ENCODE data around the gene AP2A1. TPM values are rescaled to one million over a fixed set of nuclear protein-coding genes. Genes with fewer than 3 reads are reported as not detected.

AP2A1 gene
- total and polyA plus RNA-seq, 2 experiments from 2014 or later: 64.9 to 124 TPM

DNA sequence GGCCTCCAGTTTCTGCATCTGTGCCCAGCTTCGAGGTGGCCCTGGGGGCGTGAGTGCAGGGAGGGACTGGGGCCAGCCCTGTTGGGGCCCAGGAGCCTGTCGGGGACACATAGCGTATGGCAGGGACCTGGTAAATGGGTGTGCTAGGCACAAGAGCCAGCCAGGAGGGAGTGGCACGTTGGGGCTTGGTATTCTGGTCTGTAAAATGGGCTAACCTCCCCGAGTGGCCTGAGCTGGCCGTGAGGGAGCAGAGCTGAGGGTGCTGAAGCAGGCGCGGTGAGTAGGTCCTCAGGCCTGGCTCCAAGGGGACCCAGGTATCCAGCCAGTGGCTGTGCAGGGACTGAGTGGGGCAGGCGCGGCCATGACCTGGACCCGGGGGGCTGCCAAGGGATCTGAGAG lies 88.5 kb downstream of the AP2A1 start:
- Histone ChIP-seq H3K9me2 (ENCODE audit: insufficient read depth) (no peaks in the 10 kb centered on the region), H3K27me3 (replicated peaks; ENCODE audit: insufficient read depth) (no peaks in the 10 kb centered on the region), H3K4me1 (ENCODE audit: insufficient read depth) (peaks cover 10% of the 10 kb centered on the region), H3K79me2 (ENCODE audit: insufficient read depth) (peaks cover 38% of the 10 kb centered on the region), H3F3A (ENCODE audit: insufficient read depth) (peaks cover 23% of the 10 kb centered on the region; the same call in 1 of the 2 replicates), H3K9ac (no peak overlapping the region), H3K27ac (no peak overlapping the region), H3K4me2 (ENCODE audit: unreplicated experiment) (no peak overlapping the region), H2AFZ (no peak overlapping the region), H3K36me3 (ENCODE audit: low read depth) (no peaks in the 10 kb centered on the region), H3K4me3 (no peak overlapping the region), H3K9me3 (ENCODE audit: low read depth) (no peaks in the 10 kb centered on the region), H4K20me1 (ENCODE audit: insufficient read depth) (no peaks in the 10 kb centered on the region; the same call in 1 of the 2 replicates)
- no peak for DNase-seq
- 93 to 95% methylated on average over 12 of the region's 12 CpGs for WGBS, 2 experiments (ENCODE audit: low coverage in 1 of 2, low lambda C conversion rate in 2 of 2, missing lambda C conversion rate in 2 of 2)
- TF ChIP-seq EZH2 (IDR thresholded peaks at IDR 0.05; ENCODE audit: insufficient read depth, poor library complexity, severe bottlenecking) (no peak), EZH2phosphoT487 (IDR thresholded peaks at IDR 0.05; ENCODE audit: insufficient read depth, low read depth) (no peak)
- in situ Hi-C loops (cut with MboI): no loop called here

DNA sequence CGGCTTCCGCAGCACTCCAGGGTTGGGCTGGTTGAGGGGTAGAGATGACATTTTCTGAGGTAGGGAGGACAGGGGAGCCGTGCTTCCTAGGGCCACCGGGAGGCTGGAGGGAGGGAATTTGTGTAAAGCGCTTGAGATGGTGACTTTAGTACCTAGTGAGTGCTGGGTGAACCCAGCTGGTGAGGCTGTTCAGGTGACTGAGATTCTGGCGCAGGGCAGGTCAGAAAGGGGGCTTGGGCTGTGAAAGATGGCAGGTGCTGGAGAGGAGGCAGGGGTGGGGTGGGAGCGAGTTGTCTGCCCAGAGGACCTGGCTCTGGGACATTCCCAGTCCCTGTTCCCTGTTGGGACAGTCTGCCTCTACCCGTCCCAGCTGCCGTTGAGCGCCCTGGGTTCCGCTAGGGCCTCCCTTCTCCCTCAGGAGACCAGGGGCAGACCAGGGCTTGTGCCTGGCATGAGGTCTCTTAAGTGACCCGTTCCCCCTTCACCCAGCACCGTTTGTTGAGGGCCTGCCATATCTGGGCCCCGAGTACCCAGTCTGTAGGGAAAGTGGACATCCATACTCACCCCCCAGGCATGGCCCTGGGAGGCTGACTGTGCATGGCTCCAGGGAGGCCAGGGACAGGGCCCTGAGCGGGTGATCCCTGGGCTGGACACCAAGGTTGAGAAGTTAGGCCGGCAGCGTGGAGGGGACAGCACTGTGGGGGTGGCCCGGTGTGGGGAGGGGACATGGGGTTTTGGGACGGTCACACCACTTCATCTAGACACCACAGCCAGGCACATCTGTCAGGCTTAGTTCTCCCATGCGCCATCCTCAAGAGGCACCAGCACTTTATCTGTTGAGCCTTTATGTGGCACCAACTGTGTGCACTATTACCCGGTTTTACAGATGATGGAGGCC lies 89.1 kb downstream of the AP2A1 start:
- 85% methylated on average over 17 to 21 of the region's 21 CpGs for WGBS, 2 experiments (ENCODE audit: low coverage in 1 of 2, low lambda C conversion rate in 2 of 2, missing lambda C conversion rate in 2 of 2)
- no peaks in the 10 kb centered on the region; the same call in 1 of the 2 replicates for H4K20me1 ChIP-seq (ENCODE audit: insufficient read depth)
- peaks cover 38% of the 10 kb centered on the region for H3K79me2 ChIP-seq (ENCODE audit: insufficient read depth)
- no peaks in the 10 kb centered on the region for H3K36me3 ChIP-seq (ENCODE audit: low read depth)
- H3K4me3 ChIP-seq: no peak overlapping the region
- no peak overlapping the region for H3K4me2 ChIP-seq (ENCODE audit: unreplicated experiment)
- no peak overlapping the region for H3K9ac ChIP-seq
- no peak for DNase-seq
- H3K9me3 ChIP-seq (ENCODE audit: low read depth): no peaks in the 10 kb centered on the region
- peaks cover 23% of the 10 kb centered on the region; the same call in 1 of the 2 replicates for H3F3A ChIP-seq (ENCODE audit: insufficient read depth)
- no peak overlapping the region for H2AFZ ChIP-seq
- in situ Hi-C loops (cut with MboI): no loop called here
- TF ChIP-seq EZH2 (IDR thresholded peaks at IDR 0.05; ENCODE audit: insufficient read depth, poor library complexity, severe bottlenecking) (no peak), EZH2phosphoT487 (IDR thresholded peaks at IDR 0.05; ENCODE audit: insufficient read depth, low read depth) (no peak)
- no peaks in the 10 kb centered on the region for H3K9me2 ChIP-seq (ENCODE audit: insufficient read depth)
- no peak overlapping the region for H3K27ac ChIP-seq
- peaks cover 10% of the 10 kb centered on the region for H3K4me1 ChIP-seq (ENCODE audit: insufficient read depth)
- H3K27me3 ChIP-seq (replicated peaks; ENCODE audit: insufficient read depth): no peaks in the 10 kb centered on the region

DNA sequence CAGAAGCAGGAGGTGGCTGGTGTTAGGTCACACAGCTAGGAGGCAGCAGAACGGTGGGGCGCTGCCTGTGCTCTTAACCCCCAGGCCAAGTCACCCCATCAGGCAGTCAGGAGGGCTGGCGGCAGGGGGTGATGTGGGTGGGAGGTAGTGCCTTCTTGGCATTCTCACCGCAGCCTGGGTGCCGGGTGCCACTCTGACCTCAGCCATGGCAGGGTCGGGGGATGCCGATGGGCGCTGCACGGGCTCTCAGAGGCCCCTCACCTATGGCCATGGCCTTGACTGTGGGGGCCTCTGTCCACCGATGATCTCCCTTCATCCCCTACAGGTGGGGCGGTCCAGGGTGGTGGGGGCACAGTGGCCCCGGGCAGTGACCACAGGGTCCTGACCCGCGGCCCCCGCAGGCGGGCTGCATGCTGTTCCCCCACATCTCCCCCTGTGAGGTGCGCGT lies 89.8 kb downstream of the AP2A1 start:
- no peak overlapping the region for H3K9ac ChIP-seq
- H3K27ac ChIP-seq: no peak overlapping the region
- H3K4me2 ChIP-seq (ENCODE audit: unreplicated experiment): no peak overlapping the region
- no peaks in the 10 kb centered on the region for H3K9me3 ChIP-seq (ENCODE audit: low read depth)
- H3K79me2 ChIP-seq (ENCODE audit: insufficient read depth): peaks cover 38% of the 10 kb centered on the region
- in situ Hi-C loops (cut with MboI): no loop called here
- H3K9me2 ChIP-seq (ENCODE audit: insufficient read depth): no peaks in the 10 kb centered on the region
- TF ChIP-seq EZH2phosphoT487 (IDR thresholded peaks at IDR 0.05; ENCODE audit: insufficient read depth, low read depth) (no peak), EZH2 (IDR thresholded peaks at IDR 0.05; ENCODE audit: insufficient read depth, poor library complexity, severe bottlenecking) (no peak)
- H3K4me1 ChIP-seq (ENCODE audit: insufficient read depth): peaks cover 10% of the 10 kb centered on the region
- no peaks in the 10 kb centered on the region; the same call in 1 of the 2 replicates for H4K20me1 ChIP-seq (ENCODE audit: insufficient read depth)
- H3K36me3 ChIP-seq (ENCODE audit: low read depth): no peaks in the 10 kb centered on the region
- WGBS, 2 experiments (ENCODE audit: low coverage in 1 of 2, low lambda C conversion rate in 2 of 2, missing lambda C conversion rate in 2 of 2): 87 to 95% methylated on average over 11 to 18 of the region's 18 CpGs
- H2AFZ ChIP-seq: no peak overlapping the region
- no peak overlapping the region for H3K4me3 ChIP-seq
- DNase-seq: no peak
- no peaks in the 10 kb centered on the region for H3K27me3 ChIP-seq (replicated peaks; ENCODE audit: insufficient read depth)
- H3F3A ChIP-seq (ENCODE audit: insufficient read depth): peaks cover 23% of the 10 kb centered on the region; the same call in 1 of the 2 replicates

Small RNA genes lying within 50 kb of the gene (microRNA-seq; reads per million reads assigned to microRNA genes)
- gene MIR4749 (ENCODE audit: borderline number of aligned reads) (2.6 reads per million), gene MIR6799 (ENCODE audit: borderline number of aligned reads) (not detected), gene MIR6800 (ENCODE audit: borderline number of aligned reads) (not detected)

Small RNA genes lying within 50 kb of the gene (small RNA-seq; reads per million reads assigned to genes)
- gene MIR4749 (ENCODE audit: low read depth, low replicate concordance) (not detected), gene MIR6799 (ENCODE audit: low read depth, low replicate concordance) (not detected), gene RNU6-841P (ENCODE audit: low read depth, low replicate concordance) (not detected)

Other genes with a start within 250 kb of the AP2A1 start
- gene RCN3, start 239.0 kb upstream of the AP2A1 start, total RNA-seq (2014; rRNA removed; shearing (Covaris generic)): 570 and 656 TPM in 2 replicates
- 779 and 813 TPM in 2 replicates for gene RCN3, start 239.0 kb upstream of the AP2A1 start, polyA plus RNA-seq (2016; fragmentation: Nextera tagmentation; extraction: Ambion mirVana)
- 46.0 and 53.2 TPM in 2 replicates for gene NOSIP, start 186.4 kb upstream of the AP2A1 start, total RNA-seq (2014; rRNA removed; shearing (Covaris generic))
- 78.7 and 84.3 TPM in 2 replicates for gene NOSIP, start 186.4 kb upstream of the AP2A1 start, polyA plus RNA-seq (2016; fragmentation: Nextera tagmentation; extraction: Ambion mirVana)
- not detected in 2 replicates for gene PRRG2, start 185.7 kb upstream of the AP2A1 start, total RNA-seq (2014; rRNA removed; shearing (Covaris generic))
- gene PRRG2, start 185.7 kb upstream of the AP2A1 start, polyA plus RNA-seq (2016; fragmentation: Nextera tagmentation; extraction: Ambion mirVana): 0.13 and 0.18 TPM in 2 replicates
- 2.7 and 2.9 TPM in 2 replicates for gene PRR12, start 175.8 kb upstream of the AP2A1 start, total RNA-seq (2014; rRNA removed; shearing (Covaris generic))
- 0.85 and 0.86 TPM in 2 replicates for gene PRR12, start 175.8 kb upstream of the AP2A1 start, polyA plus RNA-seq (2016; fragmentation: Nextera tagmentation; extraction: Ambion mirVana)
- gene RRAS, start 126.9 kb upstream of the AP2A1 start, total RNA-seq (2014; rRNA removed; shearing (Covaris generic)): 61.0 and 116 TPM in 2 replicates
- 337 and 347 TPM in 2 replicates for gene RRAS, start 126.9 kb upstream of the AP2A1 start, polyA plus RNA-seq (2016; fragmentation: Nextera tagmentation; extraction: Ambion mirVana)
- 18.6 and 28.7 TPM in 2 replicates for gene SCAF1, start 124.8 kb upstream of the AP2A1 start, total RNA-seq (2014; rRNA removed; shearing (Covaris generic))
- 8.4 and 8.5 TPM in 2 replicates for gene SCAF1, start 124.8 kb upstream of the AP2A1 start, polyA plus RNA-seq (2016; fragmentation: Nextera tagmentation; extraction: Ambion mirVana)
- 50.0 and 55.6 TPM in 2 replicates for gene IRF3, start 101.1 kb upstream of the AP2A1 start, total RNA-seq (2014; rRNA removed; shearing (Covaris generic))
- gene IRF3, start 101.1 kb upstream of the AP2A1 start, polyA plus RNA-seq (2016; fragmentation: Nextera tagmentation; extraction: Ambion mirVana): 28.6 and 28.8 TPM in 2 replicates
- gene BCL2L12, start 101.1 kb upstream of the AP2A1 start, total RNA-seq (2014; rRNA removed; shearing (Covaris generic)): 4.3 and 9.5 TPM in 2 replicates
- 16.6 and 16.7 TPM in 2 replicates for gene BCL2L12, start 101.1 kb upstream of the AP2A1 start, polyA plus RNA-seq (2016; fragmentation: Nextera tagmentation; extraction: Ambion mirVana)
- 192 and 225 TPM in 2 replicates for gene PRMT1, start 89.7 kb upstream of the AP2A1 start, total RNA-seq (2014; rRNA removed; shearing (Covaris generic))
- gene PRMT1, start 89.7 kb upstream of the AP2A1 start, polyA plus RNA-seq (2016; fragmentation: Nextera tagmentation; extraction: Ambion mirVana): 164 and 173 TPM in 2 replicates
- gene ADM5, start 77.4 kb upstream of the AP2A1 start, total RNA-seq (2014; rRNA removed; shearing (Covaris generic)): 0.25 TPM in 1 of 2 replicates, not detected in the other
- 0.10 TPM in 1 of 2 replicates, not detected in the other for gene ADM5, start 77.4 kb upstream of the AP2A1 start, polyA plus RNA-seq (2016; fragmentation: Nextera tagmentation; extraction: Ambion mirVana)
- 11.7 and 16.6 TPM in 2 replicates for gene CPT1C, start 75.9 kb upstream of the AP2A1 start, total RNA-seq (2014; rRNA removed; shearing (Covaris generic))
- 14.3 and 16.8 TPM in 2 replicates for gene CPT1C, start 75.9 kb upstream of the AP2A1 start, polyA plus RNA-seq (2016; fragmentation: Nextera tagmentation; extraction: Ambion mirVana)
- 0.38 and 2.1 TPM in 2 replicates for gene TSKS, start 3.7 kb upstream of the AP2A1 start, total RNA-seq (2014; rRNA removed; shearing (Covaris generic))
- 0.31 and 0.93 TPM in 2 replicates for gene TSKS, start 3.7 kb upstream of the AP2A1 start, polyA plus RNA-seq (2016; fragmentation: Nextera tagmentation; extraction: Ambion mirVana)
- gene FUZ, start 46.3 kb downstream of the AP2A1 start, total RNA-seq (2014; rRNA removed; shearing (Covaris generic)): 17.7 and 21.1 TPM in 2 replicates
- 11.7 and 15.1 TPM in 2 replicates for gene FUZ, start 46.3 kb downstream of the AP2A1 start, polyA plus RNA-seq (2016; fragmentation: Nextera tagmentation; extraction: Ambion mirVana)
- 21.8 and 24.2 TPM in 2 replicates for gene MED25, start 51.3 kb downstream of the AP2A1 start, total RNA-seq (2014; rRNA removed; shearing (Covaris generic))
- 17.4 and 21.9 TPM in 2 replicates for gene MED25, start 51.3 kb downstream of the AP2A1 start, polyA plus RNA-seq (2016; fragmentation: Nextera tagmentation; extraction: Ambion mirVana)
- gene PTOV1, start 84.2 kb downstream of the AP2A1 start, total RNA-seq (2014; rRNA removed; shearing (Covaris generic)): 53.1 and 88.0 TPM in 2 replicates
- 88.9 and 91.7 TPM in 2 replicates for gene PTOV1, start 84.2 kb downstream of the AP2A1 start, polyA plus RNA-seq (2016; fragmentation: Nextera tagmentation; extraction: Ambion mirVana)
- 31.5 and 35.9 TPM in 2 replicates for gene PNKP, start 100.6 kb downstream of the AP2A1 start, total RNA-seq (2014; rRNA removed; shearing (Covaris generic))
- gene PNKP, start 100.6 kb downstream of the AP2A1 start, polyA plus RNA-seq (2016; fragmentation: Nextera tagmentation; extraction: Ambion mirVana): 32.7 and 42.2 TPM in 2 replicates
- 11.6 and 17.3 TPM in 2 replicates for gene AKT1S1, start 110.4 kb downstream of the AP2A1 start, total RNA-seq (2014; rRNA removed; shearing (Covaris generic))
- 60.4 and 65.2 TPM in 2 replicates for gene AKT1S1, start 110.4 kb downstream of the AP2A1 start, polyA plus RNA-seq (2016; fragmentation: Nextera tagmentation; extraction: Ambion mirVana)
- gene TBC1D17, start 110.7 kb downstream of the AP2A1 start, total RNA-seq (2014; rRNA removed; shearing (Covaris generic)): 6.3 and 6.6 TPM in 2 replicates
- 32.4 and 33.0 TPM in 2 replicates for gene TBC1D17, start 110.7 kb downstream of the AP2A1 start, polyA plus RNA-seq (2016; fragmentation: Nextera tagmentation; extraction: Ambion mirVana)
- not detected in 2 replicates for gene IL4I1, start 129.9 kb downstream of the AP2A1 start, total RNA-seq (2014; rRNA removed; shearing (Covaris generic))
- 0.66 and 0.91 TPM in 2 replicates for gene IL4I1, start 129.9 kb downstream of the AP2A1 start, polyA plus RNA-seq (2016; fragmentation: Nextera tagmentation; extraction: Ambion mirVana)
- 8.9 and 19.1 TPM in 2 replicates for gene ATF5, start 162.2 kb downstream of the AP2A1 start, total RNA-seq (2014; rRNA removed; shearing (Covaris generic))
- gene ATF5, start 162.2 kb downstream of the AP2A1 start, polyA plus RNA-seq (2016; fragmentation: Nextera tagmentation; extraction: Ambion mirVana): 8.0 and 8.9 TPM in 2 replicates
- 35.1 and 41.6 TPM in 2 replicates for gene NUP62, start 162.5 kb downstream of the AP2A1 start, total RNA-seq (2014; rRNA removed; shearing (Covaris generic))
- 38.4 and 38.5 TPM in 2 replicates for gene NUP62, start 162.5 kb downstream of the AP2A1 start, polyA plus RNA-seq (2016; fragmentation: Nextera tagmentation; extraction: Ambion mirVana)
- not detected in 2 replicates for gene SIGLEC11, start 194.2 kb downstream of the AP2A1 start, total RNA-seq (2014; rRNA removed; shearing (Covaris generic))
- gene SIGLEC11, start 194.2 kb downstream of the AP2A1 start, polyA plus RNA-seq (2016; fragmentation: Nextera tagmentation; extraction: Ambion mirVana): not detected in 2 replicates